AG04450 (cell line): ENCODE results near the gene STK11IP. TPM values are rescaled to one million over a fixed set of nuclear protein-coding genes. Genes with fewer than 3 reads are reported as not detected.

ENCODE experiments used
- CTCF ChIA-PET: fragments of 300-600, 350-600 bp; formaldehyde crosslinking; extraction: SDS; loops from one replicate; lab custom pipeline; 2022; ENCODE audit warnings: antibody characterized with exemption, inconsistent platforms; lab: Charles Lee
- POLR2A ChIA-PET: fragments of 350-600 bp; formaldehyde crosslinking; extraction: SDS; loops from one replicate; lab custom pipeline; 2021; ENCODE audit warnings: antibody characterized with exemption, inconsistent platforms; lab: Yijun Ruan, JAX
- DNase-seq: peaks from one replicate; pipeline ENCODE4 v3.0.0-alpha.2; 2011; ENCODE audit warnings: low read depth, low spot score
- H3K27ac ChIP-seq: one replicate; pipeline ENCODE4 v1.5.1; 2012; ENCODE audit warnings: low read depth, low read length, control low read depth
- H3K27me3 ChIP-seq: one replicate; pipeline ENCODE4 v1.6.0; 2012; ENCODE audit warnings: low read length; ENCODE audit not compliant: control insufficient read depth, insufficient read depth
- H3K4me3 ChIP-seq: 2 replicates; pipeline ENCODE4 v1.5.1; 2011; ENCODE audit warnings: mild to moderate bottlenecking, low read depth, low read length, control low read depth
- H3K9me3 ChIP-seq: 2 replicates; pipeline ENCODE4 v1.5.1; 2012; ENCODE audit warnings: low read length; ENCODE audit not compliant: control insufficient read depth, insufficient read depth
- CTCF ChIP-seq: IDR thresholded peaks from 2 replicates; pipeline ENCODE4 v1.5.1; 2011; ENCODE audit warnings: low read depth, low read length, control low read depth, inconsistent platforms
- polyA plus RNA-seq: library from polyadenylated mRNA; depleted of rRNA; stranded (reverse); fragments of >200 nt; gene quantifications from 2 replicates; pipeline ENCODE4 v1.2.3, GENCODE V29; 2011

Gene STK11IP
- polyA plus RNA-seq, 1 experiment: 7.7 TPM

GRCh38 chr2:219621935-219622334 lies 24.3 kb downstream of the STK11IP start:
- Histone ChIP-seq H3K27me3 (peaks cover 22% of the 10 kb centered on the region), H3K4me3 (no peak overlapping the region), H3K9me3 (no peaks in the 10 kb centered on the region), H3K27ac (no peak overlapping the region)
- TF ChIP-seq CTCF: no peak
- DNase-seq: no peak
- ChIA-PET CTCF (no interaction called here), POLR2A (no interaction called here)

GRCh38 chr2:219622472-219622871 lies 24.8 kb downstream of the STK11IP start:
- no peak for DNase-seq
- Histone ChIP-seq H3K27ac (no peak overlapping the region), H3K4me3 (no peak overlapping the region), H3K9me3 (no peaks in the 10 kb centered on the region), H3K27me3 (peaks cover 25% of the 10 kb centered on the region)
- ChIA-PET POLR2A (no interaction called here), CTCF (no interaction called here)
- no peak for TF ChIP-seq CTCF

- ChIA-PET CTCF (no interaction called here), POLR2A (no interaction called here)
- peaks cover 25% of the 10 kb centered on the region for H3K27me3 ChIP-seq
- no peak overlapping the region for H3K27ac ChIP-seq
- TF ChIP-seq CTCF: no peak
- no peak overlapping the region for H3K4me3 ChIP-seq
- no peak for DNase-seq
- H3K9me3 ChIP-seq: no peaks in the 10 kb centered on the region
Observed at GRCh38 chr2:219624565-219624964, 26.9 kb downstream of the STK11IP start.

DNA sequence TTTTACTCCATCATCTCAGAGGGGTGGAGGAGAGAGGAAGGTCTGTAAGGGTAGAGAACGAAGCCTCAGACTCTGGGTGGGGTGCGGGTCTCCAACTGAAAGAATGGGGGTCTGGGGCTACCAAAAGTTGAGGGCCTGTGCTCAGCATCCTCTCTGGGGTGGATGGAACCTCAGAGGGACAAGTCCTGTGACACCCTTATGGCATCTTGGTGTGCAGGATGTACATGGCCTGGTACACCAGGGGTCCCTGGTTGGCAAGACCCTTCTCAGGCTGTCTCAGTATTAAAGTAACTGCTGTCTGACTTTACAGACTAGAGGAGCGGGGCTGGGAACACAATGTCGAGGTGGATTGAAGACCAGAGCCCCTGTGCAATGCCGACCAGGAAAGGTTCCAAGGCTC lies 27.5 kb downstream of the STK11IP start:
- no peak for DNase-seq
- ChIA-PET POLR2A (no interaction called here), CTCF (no interaction called here)
- Histone ChIP-seq H3K9me3 (no peaks in the 10 kb centered on the region), H3K27ac (no peak overlapping the region), H3K27me3 (peaks cover 25% of the 10 kb centered on the region), H3K4me3 (no peak overlapping the region)
- TF ChIP-seq CTCF: no peak

GRCh38 chr2:219626540-219626939 lies 28.9 kb downstream of the STK11IP start:
- no peak overlapping the region for H3K27ac ChIP-seq
- CTCF ChIA-PET: no interaction called here
- no peaks in the 10 kb centered on the region for H3K9me3 ChIP-seq
- H3K4me3 ChIP-seq: no peak overlapping the region
- no peak for TF ChIP-seq CTCF
- POLR2A ChIA-PET: interaction anchor here (0.6 to 1.2 kb wide), 2 partner anchors 55 to 115 kb away, joined by 3 read pairs; partner anchors contain the start of gene OBSL1
- H3K27me3 ChIP-seq: peaks cover 23% of the 10 kb centered on the region
- no peak for DNase-seq
